A673 (cell line): ENCODE data around the gene FTO. TPM values are rescaled to one million over a fixed set of nuclear protein-coding genes. Genes with fewer than 3 reads are reported as not detected.

Experiments used
- BruUV-seq: library from RNA; stranded (reverse); fragments of 400-500 nt; replicated peaks from 2 replicates; lab custom pipeline; 2021; lab: Mats Ljungman, UMichigan
- CTCF ChIA-PET: fragments of 300-600 bp; sonication (Branson Sonifier 250); formaldehyde crosslinking; loops from one replicate; lab custom pipeline; 2022; ENCODE audit warnings: antibody characterized with exemption; lab: Charles Lee
- POLR2A ChIA-PET: fragments of 300-600 bp; sonication (Branson Sonifier 250); formaldehyde crosslinking; loops from one replicate; lab custom pipeline; 2022; ENCODE audit warnings: antibody characterized with exemption; ENCODE audit not compliant: low non-redundant PET; lab: Charles Lee
- DNase-seq: peaks from one replicate; pipeline ENCODE4 v3.0.0-alpha.2; 2015; ENCODE audit warnings: low spot score
- H3K27ac ChIP-seq: fragments of 200-600 bp; sonication (generic); 2 replicates; pipeline ENCODE4 v1.5.1; 2016; ENCODE audit warnings: mixed run types, low read depth, mild to moderate bottlenecking, mixed read lengths, antibody characterized with exemption, low read length; ENCODE audit not compliant: poor library complexity, severe bottlenecking
- H3K27me3 ChIP-seq: fragments of 200-600 bp; sonication (generic); replicated peaks from 2 replicates; pipeline ENCODE4 v1.6.1; 2017; ENCODE audit warnings: mixed run types, low read depth, mild to moderate bottlenecking, mixed read lengths, antibody characterized with exemption, low read length; ENCODE audit not compliant: insufficient read depth, poor library complexity
- H3K36me3 ChIP-seq: fragments of 200-600 bp; sonication (generic); 2 replicates; pipeline ENCODE4 v1.6.1; 2016; ENCODE audit warnings: mixed run types, mild to moderate bottlenecking, mixed read lengths, antibody characterized with exemption, low read length; ENCODE audit not compliant: insufficient read depth, poor library complexity, severe bottlenecking
- H3K4me1 ChIP-seq: fragments of 200-600 bp; sonication (generic); 2 replicates; pipeline ENCODE4 v1.6.1; 2017; ENCODE audit warnings: mixed run types, mild to moderate bottlenecking, mixed read lengths, antibody characterized with exemption, low read length; ENCODE audit not compliant: insufficient read depth, poor library complexity, severe bottlenecking
- H3K4me3 ChIP-seq: fragments of 200-600 bp; sonication (generic); 2 replicates; pipeline ENCODE4 v1.5.1; 2016; ENCODE audit warnings: low read depth, mixed run types, mild to moderate bottlenecking, mixed read lengths, low read length; ENCODE audit not compliant: poor library complexity, severe bottlenecking
- H3K9me3 ChIP-seq: fragments of 200-600 bp; sonication (generic); 2 replicates; pipeline ENCODE4 v1.6.1; 2016; ENCODE audit warnings: mixed run types, low read depth, mild to moderate bottlenecking, mixed read lengths, antibody characterized with exemption, low read length; ENCODE audit not compliant: poor library complexity, severe bottlenecking
- CTCF ChIP-seq: fragments of 300-800, 200-600 bp; sonication (generic); conservative IDR thresholded peaks from 2 replicates; pipeline ENCODE4 v1.5.1; 2017; ENCODE audit warnings: low read depth, mild to moderate bottlenecking, antibody characterized with exemption, low read length, moderate library complexity, mixed read lengths
- EZH2 ChIP-seq: fragments of 200-600 bp; sonication (generic); IDR thresholded peaks from 2 replicates; pipeline ENCODE4 v1.6.1; 2017; ENCODE audit warnings: borderline replicate concordance, low read depth, mild to moderate bottlenecking, mixed read lengths, antibody characterized with exemption, low read length; ENCODE audit not compliant: poor library complexity, severe bottlenecking
- intact Hi-C: fragments of 100-400 bp; cut with micrococcal nuclease; formaldehyde crosslinking; loops from one replicate; pipeline ENCODE4 v1.10.0; 2022; ENCODE audit not compliant: unreplicated experiment
- total RNA-seq: library from RNA; stranded (reverse); gene quantifications from 2 replicates; pipeline ENCODE4 v1.2.3, GENCODE V29; 2021

Gene FTO
- total RNA-seq, 1 experiment from 2014 or later, result 73.4 TPM

DNA sequence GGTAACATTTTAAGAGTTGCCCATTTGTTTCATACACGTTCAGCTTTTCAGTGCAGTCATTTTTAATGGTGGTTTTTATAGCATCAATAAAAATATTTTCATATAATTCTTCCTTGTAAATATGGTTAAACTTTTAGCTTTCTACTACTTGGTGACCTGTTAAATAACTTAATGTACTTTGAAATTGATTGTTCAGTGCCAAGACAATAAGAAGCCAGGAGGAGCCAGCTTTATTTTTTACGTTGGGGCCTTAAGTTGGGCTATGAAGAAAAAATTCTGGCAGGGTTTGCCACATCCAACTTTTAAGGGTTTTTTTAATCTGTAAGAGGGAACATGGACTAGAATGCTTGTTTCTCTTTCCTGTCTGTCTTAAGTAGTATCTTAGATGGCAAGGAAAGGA, 284.2 kb downstream of the FTO start:
- Histone ChIP-seq H3K9me3 (no peaks in the 10 kb centered on the region), H3K27me3 (no peaks in the 10 kb centered on the region), H3K4me1 (peaks cover 9% of the 10 kb centered on the region), H3K36me3 (no peaks in the 10 kb centered on the region), H3K4me3 (no peak overlapping the region), H3K27ac (no peak overlapping the region)
- BruUV-seq, result no TSS peak
- POLR2A ChIA-PET, result no interaction called here
- intact Hi-C loops, result no loop called here
- CTCF ChIA-PET, result no interaction called here
- no peak for DNase-seq
- no peak for TF ChIP-seq EZH2
- TF ChIP-seq CTCF, result no peak

DNA sequence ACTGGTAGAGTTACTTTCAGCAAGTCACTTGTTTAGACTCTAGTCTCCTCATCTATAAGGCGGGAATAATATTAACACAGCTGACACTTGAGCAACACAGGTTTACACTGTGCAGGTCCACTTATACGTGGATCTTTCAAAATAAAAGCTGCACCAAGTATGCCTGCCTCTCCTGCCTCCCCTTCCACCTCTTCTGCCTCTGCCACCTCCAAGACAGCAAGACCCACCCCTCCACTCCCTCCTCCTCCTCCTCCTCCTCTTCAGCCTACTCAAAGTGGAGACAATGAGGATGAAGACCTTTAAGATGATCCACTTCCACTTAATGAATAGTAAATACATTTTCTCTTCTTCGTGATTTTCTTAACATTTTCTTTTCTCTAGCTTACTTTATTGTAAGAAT, 285.6 kb downstream of the FTO start:
- Histone ChIP-seq H3K36me3 (no peaks in the 10 kb centered on the region), H3K9me3 (no peaks in the 10 kb centered on the region), H3K4me3 (no peak overlapping the region), H3K4me1 (peaks cover 9% of the 10 kb centered on the region), H3K27ac (no peak overlapping the region), H3K27me3 (no peaks in the 10 kb centered on the region)
- no peak for DNase-seq
- TF ChIP-seq EZH2 (no peak), CTCF (no peak)
- intact Hi-C loops, result no loop called here
- CTCF ChIA-PET, result no interaction called here
- BruUV-seq, result no TSS peak
- POLR2A ChIA-PET, result no interaction called here

DNA sequence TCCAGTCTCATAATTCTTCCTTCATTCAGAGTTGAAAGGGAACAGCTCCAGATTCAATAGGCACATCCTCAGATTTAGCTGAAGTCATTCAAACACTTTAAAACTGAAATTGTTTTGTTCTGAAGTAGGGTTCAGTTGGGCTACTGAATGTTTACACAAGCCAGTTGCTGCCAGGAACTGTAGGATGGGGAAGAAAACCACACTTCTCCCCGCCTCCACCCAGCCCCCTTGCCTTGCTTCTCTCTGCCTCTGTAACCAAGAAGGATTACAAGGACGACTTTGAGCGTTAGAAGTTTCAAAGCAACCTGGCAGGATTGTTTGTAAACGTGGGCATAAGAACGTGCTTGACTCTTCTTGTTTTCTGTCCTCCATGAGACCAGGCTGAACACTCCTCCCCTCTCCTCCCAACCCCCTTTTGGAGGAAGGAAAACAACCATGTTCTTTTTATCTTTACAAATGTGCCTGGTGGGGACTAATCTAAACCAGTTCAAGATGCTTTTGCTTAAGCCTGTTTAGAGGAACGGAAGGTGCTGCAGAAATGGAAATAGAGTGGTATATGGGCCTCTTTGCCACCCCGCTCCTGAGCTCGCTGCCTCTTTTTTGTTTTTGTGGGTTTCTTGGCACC, 287.9 kb downstream of the FTO start:
- TF ChIP-seq CTCF (no peak), EZH2 (no peak)
- BruUV-seq, result no TSS peak
- H3K27ac ChIP-seq, result no peak overlapping the region

More for the DNA sequence above, 287.9 kb downstream of the FTO start:
- no peaks in the 10 kb centered on the region for H3K27me3 ChIP-seq
- H3K4me1 ChIP-seq, result peaks cover 9% of the 10 kb centered on the region
- ChIA-PET POLR2A (no interaction called here), CTCF (no interaction called here)
- H3K9me3 ChIP-seq, result no peaks in the 10 kb centered on the region
- DNase-seq, result no peak
- no peaks in the 10 kb centered on the region for H3K36me3 ChIP-seq
- H3K4me3 ChIP-seq, result no peak overlapping the region
- intact Hi-C loops, result no loop called here
